Neuron (in vitro differentiated cells): ENCODE results near the gene DMBX1.

ENCODE experiments used
- H2AFZ ChIP-seq: one replicate; pipeline ENCODE4 v1.6.1; 2013; ENCODE audit warnings: low read depth, mild to moderate bottlenecking, inconsistent platforms, low read length, moderate library complexity
- H3K27me3 ChIP-seq: one replicate; pipeline ENCODE4 v1.6.1; 2013; ENCODE audit warnings: low read length; ENCODE audit not compliant: insufficient read depth
- H3K36me3 ChIP-seq: one replicate; pipeline ENCODE4 v1.6.1; 2013; ENCODE audit warnings: low read length; ENCODE audit not compliant: insufficient read depth
- H3K4me1 ChIP-seq: one replicate; pipeline ENCODE4 v1.6.1; 2013; ENCODE audit warnings: low read length; ENCODE audit not compliant: insufficient read depth
- H3K4me3 ChIP-seq: 2 replicates; pipeline ENCODE4 v1.5.1; 2013; ENCODE audit warnings: mild to moderate bottlenecking, low read length, moderate library complexity
- H3K9me3 ChIP-seq: one replicate; pipeline ENCODE4 v1.6.1; 2013; ENCODE audit warnings: low read length

The DMBX1 gene

DNA sequence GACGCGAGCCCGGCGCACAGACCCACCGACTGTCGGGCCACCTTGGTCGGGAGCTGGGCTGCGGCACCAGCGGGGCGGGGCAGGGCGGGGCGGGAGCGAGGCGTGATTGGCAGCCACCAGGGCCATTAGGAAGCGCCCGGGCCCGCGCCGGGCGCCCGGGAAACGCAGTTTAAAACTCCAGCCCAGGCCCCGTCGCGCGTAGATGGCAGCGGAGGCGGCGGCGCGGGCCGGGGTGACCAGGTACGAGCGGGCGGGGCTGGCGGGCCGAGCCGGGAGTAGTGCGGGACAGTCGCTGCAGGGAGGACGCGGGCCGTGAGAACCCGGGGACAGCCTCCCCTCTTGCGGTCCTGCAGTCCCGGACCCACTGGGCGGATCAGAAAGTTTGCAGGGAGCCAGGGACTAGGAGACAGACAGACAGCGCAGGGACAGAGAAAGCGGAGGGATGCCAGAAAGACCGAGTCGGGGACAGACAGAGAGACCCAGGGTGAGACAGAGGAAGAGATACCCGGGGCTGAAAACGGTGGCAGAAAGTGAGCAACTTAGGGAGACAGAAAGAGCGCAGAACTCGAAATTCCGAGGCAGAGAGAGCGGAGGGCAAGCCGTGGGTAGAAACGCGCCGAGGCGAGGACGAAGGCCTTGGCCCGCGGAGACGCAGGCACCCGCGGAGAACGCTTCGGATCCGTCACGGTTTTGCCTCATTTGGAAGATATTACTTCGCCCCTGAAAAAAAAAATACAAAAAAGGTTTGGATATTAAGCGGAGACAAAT is at the start of gene DMBX1:
TSS of gene DMBX1 (plus strand) at position 199 of the 768 bp plus-strand sequence. CDS start 17,175 bp downstream, outside the sequence.
- peaks cover 6% of the 10 kb centered on the region for H3K4me1 ChIP-seq
- H3K4me3 ChIP-seq = no peak within 1 kb of the TSS
- no peaks in the 10 kb centered on the region for H3K9me3 ChIP-seq
- peaks cover 96% of the 10 kb centered on the region for H3K27me3 ChIP-seq
- no peak within 1 kb of the TSS for H2AFZ ChIP-seq
- H3K36me3 ChIP-seq = no peaks in the 10 kb centered on the region

DNA sequence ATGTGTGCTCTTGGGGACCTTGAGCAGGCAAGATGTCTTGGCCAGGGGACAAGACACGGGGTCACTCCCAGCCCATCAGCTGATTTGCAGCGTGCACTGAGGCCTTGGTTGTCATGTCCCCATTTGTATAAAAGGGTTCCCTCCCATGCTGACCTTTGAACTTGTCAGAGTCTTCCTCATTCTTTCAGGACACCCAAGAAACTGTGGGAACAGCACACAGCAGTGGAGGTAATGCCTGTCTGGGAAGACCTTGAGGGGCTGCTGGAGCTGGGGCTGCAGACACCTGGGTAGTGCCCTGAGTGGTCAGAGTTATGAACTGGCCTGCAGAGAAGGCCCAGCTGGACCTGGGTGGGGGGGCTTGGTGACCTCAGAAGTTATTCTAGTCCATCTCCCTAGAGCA is 49.2 kb upstream of the DMBX1 start:
- no peaks in the 10 kb centered on the region for H3K9me3 ChIP-seq
- no peak overlapping the region for H2AFZ ChIP-seq
- peaks cover 7% of the 10 kb centered on the region for H3K27me3 ChIP-seq
- H3K4me3 ChIP-seq = no peak overlapping the region
- peaks cover 4% of the 10 kb centered on the region for H3K4me1 ChIP-seq
- no peaks in the 10 kb centered on the region for H3K36me3 ChIP-seq

DNA sequence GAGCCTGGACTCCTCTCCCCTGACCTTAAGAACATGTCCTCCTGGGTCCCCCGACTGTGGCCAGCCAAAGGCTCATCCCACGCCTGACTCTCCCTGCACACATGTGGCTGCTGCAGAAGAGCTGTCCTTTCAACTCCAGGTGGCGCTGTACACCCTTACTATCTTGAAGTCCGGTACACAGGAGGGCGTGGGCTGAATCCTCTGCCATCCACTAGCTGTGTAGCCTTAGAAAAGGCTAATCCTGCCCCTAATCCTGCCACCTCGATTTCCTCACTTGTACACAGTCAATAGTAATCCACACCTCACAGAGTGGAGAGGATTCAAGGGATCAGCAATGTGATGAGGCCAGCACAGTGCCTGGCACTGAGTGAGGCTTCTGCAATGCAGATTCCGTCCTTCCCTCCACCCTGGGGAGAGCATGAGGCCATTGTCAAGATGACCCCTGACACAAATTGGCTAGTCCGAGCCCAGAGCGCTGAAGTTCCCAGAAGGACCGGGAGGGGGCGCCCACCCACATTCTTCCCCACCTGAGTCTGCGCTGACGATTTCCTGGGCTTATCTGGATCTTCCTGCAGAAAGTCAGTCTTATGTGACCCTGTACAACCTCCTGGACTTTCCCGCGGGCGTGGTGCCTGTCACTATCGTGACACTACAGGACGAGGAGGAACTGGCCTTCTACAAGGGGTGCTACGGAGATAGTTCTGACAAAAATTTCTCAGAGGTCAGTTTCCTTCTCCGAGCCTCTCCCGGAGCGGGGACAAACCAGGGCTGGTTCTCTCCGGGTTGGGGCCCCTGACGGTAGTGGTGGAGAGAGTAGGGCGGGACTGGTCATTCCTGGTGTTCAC is 47.1 kb upstream of the DMBX1 start:
- Histone ChIP-seq H3K27me3 (peaks cover 27% of the 10 kb centered on the region), H3K4me1 (peaks cover 4% of the 10 kb centered on the region), H3K9me3 (no peaks in the 10 kb centered on the region), H2AFZ (peak overlapping the region; percentile 3), H3K36me3 (no peaks in the 10 kb centered on the region), H3K4me3 (peak overlapping the region; percentile 27)

GRCh38 chr1:46444466-46444865 is 45.2 kb upstream of the DMBX1 start:
- Histone ChIP-seq H3K36me3 (no peaks in the 10 kb centered on the region), H3K4me3 (no peak overlapping the region), H3K27me3 (peaks cover 46% of the 10 kb centered on the region), H3K4me1 (peaks cover 11% of the 10 kb centered on the region), H2AFZ (no peak overlapping the region), H3K9me3 (no peaks in the 10 kb centered on the region)

- H2AFZ ChIP-seq = no peak overlapping the region
- peaks cover 11% of the 10 kb centered on the region for H3K4me1 ChIP-seq
- H3K4me3 ChIP-seq = no peak overlapping the region
- no peaks in the 10 kb centered on the region for H3K36me3 ChIP-seq
- no peaks in the 10 kb centered on the region for H3K9me3 ChIP-seq
- H3K27me3 ChIP-seq = peaks cover 59% of the 10 kb centered on the region
Observed at GRCh38 chr1:46445773-46446256, 43.8 kb upstream of the DMBX1 start.

- Histone ChIP-seq H3K9me3 (no peaks in the 10 kb centered on the region), H3K36me3 (no peaks in the 10 kb centered on the region), H3K4me1 (peaks cover 11% of the 10 kb centered on the region), H2AFZ (no peak overlapping the region), H3K4me3 (no peak overlapping the region), H3K27me3 (peaks cover 69% of the 10 kb centered on the region)
Observed at GRCh38 chr1:46446646-46447498, 42.8 kb upstream of the DMBX1 start.

- Histone ChIP-seq H3K36me3 (no peaks in the 10 kb centered on the region), H3K27me3 (peaks cover 76% of the 10 kb centered on the region), H3K4me1 (peaks cover 11% of the 10 kb centered on the region), H2AFZ (no peak overlapping the region), H3K9me3 (no peaks in the 10 kb centered on the region), H3K4me3 (no peak overlapping the region)
Observed at GRCh38 chr1:46447499-46448108, 42.0 kb upstream of the DMBX1 start.

GRCh38 chr1:46448109-46448911 is 41.3 kb upstream of the DMBX1 start:
- H3K27me3 ChIP-seq = peaks cover 83% of the 10 kb centered on the region
- no peaks in the 10 kb centered on the region for H3K36me3 ChIP-seq
- no peak overlapping the region for H2AFZ ChIP-seq
- H3K4me3 ChIP-seq = peak overlapping the region; percentile 12
- peaks cover 7% of the 10 kb centered on the region for H3K4me1 ChIP-seq
- H3K9me3 ChIP-seq = no peaks in the 10 kb centered on the region

DNA sequence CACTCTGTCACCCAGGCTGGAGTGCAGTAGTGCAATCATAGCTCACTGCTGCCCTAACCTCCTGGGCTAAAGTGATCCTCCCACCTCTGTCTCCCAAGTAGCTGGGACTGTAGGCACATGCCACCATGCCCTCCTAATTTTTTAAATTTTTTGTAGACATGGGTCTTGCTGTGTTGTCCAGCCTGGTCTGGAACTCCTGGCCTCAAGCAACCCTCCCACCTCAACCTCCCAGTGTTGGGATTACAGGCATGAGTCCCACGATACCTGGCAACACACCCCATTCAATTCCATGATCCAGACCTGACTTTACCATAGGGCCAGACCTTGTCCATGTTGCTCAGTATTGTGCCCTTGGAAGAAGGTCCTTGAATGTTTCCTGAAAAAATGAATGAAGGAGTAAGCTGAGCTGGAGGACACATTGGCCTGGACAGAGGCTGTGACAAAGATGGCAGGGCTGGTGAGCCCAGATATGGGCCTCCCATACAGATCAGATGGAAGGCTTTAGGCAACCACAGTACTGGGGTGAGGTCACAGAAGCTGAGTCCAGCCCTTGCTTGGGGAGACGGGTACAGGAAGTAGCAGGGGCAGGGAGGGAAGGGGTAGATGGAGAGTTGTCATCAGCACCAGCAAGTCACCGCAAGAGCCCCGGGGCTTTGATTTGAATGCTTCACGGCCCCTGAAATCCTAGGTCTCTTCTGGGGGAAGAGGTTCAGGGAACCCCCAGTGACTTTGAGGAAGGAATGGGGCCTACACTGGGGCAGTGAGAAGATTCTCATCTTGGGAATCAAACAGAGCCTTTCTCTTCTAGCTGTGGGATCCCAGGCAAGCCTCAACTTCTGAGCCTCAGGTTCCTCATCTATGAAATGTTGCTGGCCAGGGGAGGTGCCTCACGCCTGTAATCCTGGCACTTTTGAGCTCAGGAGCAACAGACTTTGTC is 40.1 kb upstream of the DMBX1 start:
- H3K4me3 ChIP-seq = no peak overlapping the region
- H3K27me3 ChIP-seq = peaks cover 94% of the 10 kb centered on the region
- H3K36me3 ChIP-seq = no peaks in the 10 kb centered on the region
- no peaks in the 10 kb centered on the region for H3K9me3 ChIP-seq
- peaks cover 7% of the 10 kb centered on the region for H3K4me1 ChIP-seq
- no peak overlapping the region for H2AFZ ChIP-seq

GRCh38 chr1:46450160-46450517 is 39.5 kb upstream of the DMBX1 start:
- peaks cover 7% of the 10 kb centered on the region for H3K4me1 ChIP-seq
- no peaks in the 10 kb centered on the region for H3K9me3 ChIP-seq
- H3K4me3 ChIP-seq = no peak overlapping the region
- H3K36me3 ChIP-seq = no peaks in the 10 kb centered on the region
- H3K27me3 ChIP-seq = peaks cover 93% of the 10 kb centered on the region
- no peak overlapping the region for H2AFZ ChIP-seq
